ENCODE results near the gene ASB16. TPM values are rescaled to one million over a fixed set of nuclear protein-coding genes. Genes with fewer than 3 reads are reported as not detected.

Gene ASB16
- total and polyA plus RNA-seq, 3 donors from 2014 or later: 0.86 to 5.7 (median 2.5) TPM

DNA sequence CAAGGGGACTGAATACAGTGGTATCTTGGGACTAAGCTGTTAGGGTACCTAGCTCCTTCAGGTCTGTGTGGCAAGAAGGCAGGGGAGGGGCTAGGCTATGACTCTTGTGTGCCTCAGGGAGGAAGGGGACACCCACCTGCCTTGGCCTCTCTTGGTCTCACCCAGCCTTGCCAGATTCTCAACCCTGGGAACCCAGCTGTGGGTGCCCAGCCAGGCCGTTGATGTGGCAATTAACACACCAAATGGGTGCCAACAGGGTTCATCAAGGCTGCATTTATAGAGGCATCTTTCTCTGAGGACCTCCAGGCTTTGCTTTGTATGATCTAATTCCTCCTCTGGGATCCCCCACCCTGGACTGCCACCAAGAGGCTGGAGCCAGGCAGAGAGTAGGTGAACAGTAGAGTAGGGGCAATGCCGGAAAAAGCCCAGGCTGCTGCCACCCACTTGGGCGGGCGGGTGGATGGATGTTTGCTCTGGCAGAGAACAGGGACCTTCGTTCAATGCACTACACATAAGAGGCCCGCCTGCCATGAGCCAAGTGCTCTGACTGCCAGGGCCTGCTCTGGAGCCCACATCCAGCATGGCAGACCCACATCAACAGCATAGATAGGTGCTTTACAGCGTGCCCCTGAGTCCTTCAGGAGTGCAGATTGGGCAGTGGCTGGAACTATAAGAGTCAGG, 3.2 kb upstream of the ASB16 start:
- H3K4me3 ChIP-seq: no peak overlapping the region
- intact Hi-C loops (cut with DNase I; ENCODE audit: low total_unique reads): no loop called here
- 88 to 95% methylated on average over 6 to 7 of the region's 7 CpGs for WGBS, 2 donors
- TF ChIP-seq, protein P1, sequence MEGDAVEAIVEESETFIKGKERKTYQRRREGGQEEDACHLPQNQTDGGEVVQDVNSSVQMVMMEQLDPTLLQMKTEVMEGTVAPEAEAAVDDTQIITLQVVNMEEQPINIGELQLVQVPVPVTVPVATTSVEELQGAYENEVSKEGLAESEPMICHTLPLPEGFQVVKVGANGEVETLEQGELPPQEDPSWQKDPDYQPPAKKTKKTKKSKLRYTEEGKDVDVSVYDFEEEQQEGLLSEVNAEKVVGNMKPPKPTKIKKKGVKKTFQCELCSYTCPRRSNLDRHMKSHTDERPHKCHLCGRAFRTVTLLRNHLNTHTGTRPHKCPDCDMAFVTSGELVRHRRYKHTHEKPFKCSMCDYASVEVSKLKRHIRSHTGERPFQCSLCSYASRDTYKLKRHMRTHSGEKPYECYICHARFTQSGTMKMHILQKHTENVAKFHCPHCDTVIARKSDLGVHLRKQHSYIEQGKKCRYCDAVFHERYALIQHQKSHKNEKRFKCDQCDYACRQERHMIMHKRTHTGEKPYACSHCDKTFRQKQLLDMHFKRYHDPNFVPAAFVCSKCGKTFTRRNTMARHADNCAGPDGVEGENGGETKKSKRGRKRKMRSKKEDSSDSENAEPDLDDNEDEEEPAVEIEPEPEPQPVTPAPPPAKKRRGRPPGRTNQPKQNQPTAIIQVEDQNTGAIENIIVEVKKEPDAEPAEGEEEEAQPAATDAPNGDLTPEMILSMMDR (IDR thresholded peaks at IDR 0.05): no peak
- TF ChIP-seq POLR2A (IDR thresholded peaks at IDR 0.05): no peak
- H3K27me3 ChIP-seq: no peaks in the 10 kb centered on the region
- no peak overlapping the region for H3K27ac ChIP-seq
- H3K9me3 ChIP-seq: no peaks in the 10 kb centered on the region
- no peaks in the 10 kb centered on the region for H3K36me3 ChIP-seq (ENCODE audit: low read depth, missing control alignments)
- peaks cover 15% of the 10 kb centered on the region for H3K4me1 ChIP-seq
- DNase-seq: no peak

DNA sequence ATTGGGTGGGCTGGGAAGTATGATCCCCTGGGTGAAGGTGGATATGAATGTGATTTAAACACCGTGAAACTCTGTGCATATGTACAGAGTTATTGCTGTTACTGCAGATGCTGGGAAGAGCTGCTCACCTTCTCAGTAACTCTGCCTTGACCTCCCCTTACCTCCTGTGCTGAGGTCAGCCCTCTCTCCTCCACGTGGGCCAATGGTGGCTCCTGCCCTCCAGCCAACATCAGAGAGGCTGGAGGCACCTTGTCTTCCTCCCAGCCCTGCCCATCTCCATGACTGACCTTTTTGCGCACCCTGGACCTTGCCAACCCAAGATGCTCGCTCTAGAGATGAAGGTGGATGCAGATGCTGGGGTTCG, 387 bp upstream of the ASB16 start:
- no peak for DNase-seq
- no peaks in the 10 kb centered on the region for H3K9me3 ChIP-seq
- H3K27ac ChIP-seq: peak overlapping the region in 1 of 2 donors; percentile 46
- WGBS, 2 donors: 49 to 52% methylated on average over 3 to 5 of the region's 5 CpGs
- no peak for TF ChIP-seq POLR2A (IDR thresholded peaks at IDR 0.05)
- H3K4me1 ChIP-seq: peaks cover 15% of the 10 kb centered on the region
- H3K36me3 ChIP-seq (ENCODE audit: low read depth, missing control alignments): no peaks in the 10 kb centered on the region
- intact Hi-C loops (cut with DNase I; ENCODE audit: low total_unique reads): no loop called here
- H3K27me3 ChIP-seq: no peaks in the 10 kb centered on the region
- H3K4me3 ChIP-seq: no peak overlapping the region

DNA sequence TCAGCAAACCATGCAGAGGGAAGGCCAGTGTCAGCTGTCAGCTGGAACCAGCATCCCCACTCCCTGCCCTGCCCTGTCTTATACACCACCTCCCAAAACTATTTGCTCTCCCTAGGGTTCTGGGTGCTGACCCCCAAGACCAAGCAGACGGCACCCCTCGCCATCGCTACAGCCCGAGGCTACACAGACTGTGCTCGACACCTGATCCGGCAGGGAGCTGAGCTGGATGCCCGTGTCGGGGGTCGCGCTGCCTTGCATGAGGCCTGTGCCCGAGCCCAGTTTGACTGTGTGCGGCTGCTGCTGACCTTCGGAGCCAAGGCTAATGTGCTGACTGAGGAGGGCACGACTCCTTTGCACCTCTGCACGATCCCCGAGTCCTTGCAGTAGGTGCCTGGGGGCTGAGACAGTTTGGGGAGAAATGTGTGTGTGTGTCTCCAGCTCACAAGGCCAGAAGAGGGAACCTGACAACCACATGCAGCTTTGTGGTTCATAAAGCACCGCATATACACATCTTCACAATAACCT, 1.5 kb downstream of the ASB16 start:
- 70 to 83% methylated on average over 16 to 17 of the region's 17 CpGs for WGBS, 2 donors
- Histone ChIP-seq H3K36me3 (ENCODE audit: low read depth, missing control alignments) (no peaks in the 10 kb centered on the region), H3K27me3 (no peaks in the 10 kb centered on the region), H3K27ac (no peak overlapping the region), H3K4me3 (no peak overlapping the region), H3K9me3 (no peaks in the 10 kb centered on the region), H3K4me1 (peaks cover 15% of the 10 kb centered on the region)
- intact Hi-C loops (cut with DNase I; ENCODE audit: low total_unique reads): no loop called here
- TF ChIP-seq, protein P1 (IDR thresholded peaks at IDR 0.05): no peak
- no peak for TF ChIP-seq POLR2A (IDR thresholded peaks at IDR 0.05)
- DNase-seq: no peak

DNA sequence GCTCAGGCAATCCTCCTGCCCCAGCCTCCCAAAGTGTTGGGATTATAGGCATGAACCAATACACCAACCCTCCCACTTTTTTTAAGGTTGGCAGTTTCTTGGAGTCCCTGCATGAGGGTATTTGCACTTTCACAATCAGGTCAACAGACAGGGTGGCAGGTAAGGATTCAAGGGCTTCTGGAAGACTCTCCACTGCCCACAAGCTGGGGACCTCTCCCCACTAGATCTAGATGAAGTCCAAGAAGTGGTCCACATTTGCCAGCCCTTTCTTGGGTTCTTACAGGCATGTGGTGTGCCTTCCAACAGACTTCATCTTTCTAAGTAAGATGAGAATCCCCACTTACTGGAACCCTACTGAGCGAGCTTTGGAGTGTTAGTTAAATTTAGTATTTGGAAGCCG, 3.9 kb downstream of the ASB16 start:
- Histone ChIP-seq H3K4me1 (peaks cover 12% of the 10 kb centered on the region), H3K27me3 (no peaks in the 10 kb centered on the region), H3K9me3 (no peaks in the 10 kb centered on the region), H3K27ac (no peak overlapping the region), H3K36me3 (ENCODE audit: low read depth, missing control alignments) (no peaks in the 10 kb centered on the region), H3K4me3 (no peak overlapping the region)
- TF ChIP-seq POLR2A (IDR thresholded peaks at IDR 0.05): no peak
- TF ChIP-seq, protein P1 (IDR thresholded peaks at IDR 0.05): no peak
- intact Hi-C loops (cut with DNase I; ENCODE audit: low total_unique reads): no loop called here
- no peak for DNase-seq
- WGBS, 2 donors: 98 to 100% methylated on average over 1 to 2 of the region's 2 CpGs

DNA sequence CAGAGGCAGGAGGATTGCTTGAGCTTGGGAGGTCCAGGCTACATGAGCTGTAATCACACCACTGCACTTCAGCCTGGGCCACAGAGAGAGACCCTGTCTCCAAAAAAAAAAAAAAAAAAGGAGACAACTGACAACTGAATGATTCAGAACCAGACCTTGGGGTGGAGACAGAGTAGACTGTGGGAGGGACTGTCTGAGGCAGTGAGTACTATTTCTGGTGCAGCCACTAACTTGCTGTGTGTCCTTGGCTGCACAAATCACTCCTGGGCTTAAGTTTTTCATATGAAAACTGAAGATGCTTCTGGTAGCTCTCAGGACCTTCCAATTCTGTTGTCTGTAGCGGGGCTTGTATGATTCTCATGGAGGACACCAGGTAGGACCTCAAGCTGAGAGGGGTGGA, 5.8 kb downstream of the ASB16 start:
- no peaks in the 10 kb centered on the region for H3K36me3 ChIP-seq (ENCODE audit: low read depth, missing control alignments)
- TF ChIP-seq POLR2A (IDR thresholded peaks at IDR 0.05): no peak
- TF ChIP-seq, protein P1 (IDR thresholded peaks at IDR 0.05): no peak
- H3K9me3 ChIP-seq: no peaks in the 10 kb centered on the region
- peak overlapping the region in 1 of 2 donors; percentile 18 for H3K27ac ChIP-seq
- no peak for DNase-seq
- no peaks in the 10 kb centered on the region for H3K4me1 ChIP-seq
- WGBS, 2 donors: 42 to 73% methylated on average over 1 of the region's 1 CpG
- intact Hi-C loops (cut with DNase I; ENCODE audit: low total_unique reads): no loop called here
- no peak overlapping the region for H3K4me3 ChIP-seq
- H3K27me3 ChIP-seq: no peaks in the 10 kb centered on the region
